ENCODE measurements around the gene CLPTM1L. TPM values are rescaled to one million over a fixed set of nuclear protein-coding genes. Genes with fewer than 3 reads are reported as not detected.
"Not testable (repeated sequence)": the region's sequence is repeated elsewhere in the genome, so short reads cannot be mapped to it uniquely, and the experiment has no call there.

The CLPTM1L gene
- total RNA-seq, 4 donors from 2014 or later = 68.8 to 102 (median 84.4) TPM

- H3K4me1 ChIP-seq = no peaks in the 10 kb centered on the region
- 93% methylated on average over 34 to 35 of the region's 37 CpGs for WGBS, 2 donors
- no peaks in the 10 kb centered on the region for H3K36me3 ChIP-seq
- no peak for DNase-seq (ENCODE audit: low spot score in 2 of 2)
- H3K27me3 ChIP-seq = peaks cover 0 to 16% of the 10 kb centered on the region in 2 donors
- H3K4me3 ChIP-seq = no peak overlapping the region
- H3K9me3 ChIP-seq = peaks cover 0 to 11% (median 0%) of the 10 kb centered on the region in 4 donors
- TF ChIP-seq EP300 (IDR thresholded peaks at IDR 0.05) (no peak), POLR2A (IDR thresholded peaks at IDR 0.05) (no peak), CTCF (IDR thresholded peaks at IDR 0.05) (no peak)
- no peak overlapping the region for H3K27ac ChIP-seq
Observed at GRCh38 chr5:1288439-1289335, 56.2 kb downstream of the CLPTM1L start.

GRCh38 chr5:1285883-1286291 lies 59.0 kb downstream of the CLPTM1L start:
- Histone ChIP-seq H3K27me3 (no peaks in the 10 kb centered on the region), H3K9me3 (peaks cover 0 to 11% (median 0%) of the 10 kb centered on the region in 4 donors), H3K27ac (no peak overlapping the region), H3K4me1 (no peaks in the 10 kb centered on the region), H3K4me3 (no peak overlapping the region), H3K36me3 (no peaks in the 10 kb centered on the region)
- TF ChIP-seq POLR2A (IDR thresholded peaks at IDR 0.05) = no peak
- TF ChIP-seq CTCF (IDR thresholded peaks at IDR 0.05) = no peak
- TF ChIP-seq EP300 (IDR thresholded peaks at IDR 0.05) = no peak
- DNase-seq (ENCODE audit: low spot score in 2 of 2) = no peak
- WGBS, 2 donors = 91 to 93% methylated on average over 25 of the region's 25 CpGs

- Histone ChIP-seq H3K9me3 (peaks cover 0 to 11% (median 0%) of the 10 kb centered on the region in 4 donors), H3K4me3 (no peak overlapping the region), H3K27ac (no peak overlapping the region), H3K4me1 (no peaks in the 10 kb centered on the region), H3K36me3 (no peaks in the 10 kb centered on the region), H3K27me3 (no peaks in the 10 kb centered on the region)
- DNase-seq (ENCODE audit: low spot score in 2 of 2) = no peak
- TF ChIP-seq CTCF (IDR thresholded peaks at IDR 0.05) = no peak
- TF ChIP-seq POLR2A (IDR thresholded peaks at IDR 0.05) = no peak
- TF ChIP-seq EP300 (IDR thresholded peaks at IDR 0.05) = no peak
- WGBS, 2 donors = 81 to 92% methylated on average over 8 to 12 of the region's 12 CpGs
Observed at GRCh38 chr5:1285141-1285540, 59.8 kb downstream of the CLPTM1L start.

- not testable (repeated sequence) for DNase-seq (ENCODE audit: low spot score in 2 of 2); H3K36me3 ChIP-seq; H3K27ac ChIP-seq; H3K4me1 ChIP-seq; H3K4me3 ChIP-seq; H3K27me3 ChIP-seq
- peaks cover 0 to 17% (median 0%) of the 10 kb centered on the region in 4 donors for H3K9me3 ChIP-seq
- 81 to 94% methylated on average over 13 to 27 of the region's 27 CpGs for WGBS, 2 donors
Observed at GRCh38 chr5:1284336-1284970, 60.4 kb downstream of the CLPTM1L start.

- H3K9me3 ChIP-seq = peaks cover 0 to 21% (median 0%) of the 10 kb centered on the region in 4 donors
- 91% methylated on average over 15 to 16 of the region's 16 CpGs for WGBS, 2 donors
Observed at GRCh38 chr5:1283729-1284041, 61.2 kb downstream of the CLPTM1L start.

GRCh38 chr5:1282993-1283728 lies 61.7 kb downstream of the CLPTM1L start:
- not testable (repeated sequence) for H3K4me3 ChIP-seq; H3K36me3 ChIP-seq; H3K27me3 ChIP-seq; H3K27ac ChIP-seq; H3K4me1 ChIP-seq; DNase-seq (ENCODE audit: low spot score in 2 of 2)
- 90 to 91% methylated on average over 39 to 40 of the region's 40 CpGs for WGBS, 2 donors
- peaks cover 0 to 20% (median 0%) of the 10 kb centered on the region in 4 donors for H3K9me3 ChIP-seq

More at GRCh38 chr5:1283729-1284041, 61.2 kb downstream of the CLPTM1L start:
- H3K27me3 ChIP-seq; DNase-seq (ENCODE audit: low spot score in 2 of 2); H3K36me3 ChIP-seq; H3K4me1 ChIP-seq; H3K4me3 ChIP-seq; H3K27ac ChIP-seq: not testable (repeated sequence)

All from tibial nerve (tissue), 4 donors.